ENCODE data around the gene CLEC10A. TPM values are rescaled to one million over a fixed set of nuclear protein-coding genes. Genes with fewer than 3 reads are reported as not detected.
A peak's percentile ranks its signal among the peaks of the same experiment; 100 is the strongest.

The CLEC10A gene
- polyA plus RNA-seq, 1 donor (not counting 4 experiments of a cell fraction or from before 2014, with no cell fraction given), result not detected

DNA sequence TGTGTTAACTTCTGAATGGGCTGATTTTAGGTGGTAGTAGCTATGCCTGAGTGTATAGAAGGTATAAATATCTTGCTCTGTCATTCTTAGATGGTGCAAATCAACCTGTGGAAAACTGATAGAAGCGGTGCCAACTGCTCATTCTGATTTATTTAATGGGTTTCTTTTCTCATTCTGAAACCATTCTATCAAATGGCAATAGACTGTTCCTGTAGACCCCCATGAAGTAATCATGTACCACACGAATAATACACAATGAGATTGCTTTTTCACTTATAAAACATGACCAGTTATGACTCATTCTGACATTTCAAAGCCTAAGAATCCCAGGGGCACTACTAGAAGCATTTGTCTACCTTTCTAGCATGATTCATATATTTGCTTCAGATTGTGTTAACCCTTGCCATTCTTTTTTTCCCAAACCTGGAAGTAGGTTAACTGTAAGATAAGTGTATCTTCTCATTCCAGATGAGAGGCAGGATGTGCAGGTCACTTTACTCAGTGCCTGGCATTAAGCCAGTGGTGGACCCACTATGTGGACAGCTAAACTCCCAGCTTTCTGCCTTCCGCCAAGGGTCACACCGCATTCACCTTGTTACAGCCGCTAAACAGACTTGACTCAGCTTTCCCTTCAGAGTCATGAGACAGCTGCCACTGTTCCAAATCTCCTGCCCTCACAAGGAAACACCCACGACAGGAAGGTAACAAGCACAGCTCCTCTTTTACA, 19.7 kb downstream of the CLEC10A start:
- H3K36me3 ChIP-seq (ENCODE audit: control insufficient read depth in 2 of 2, extremely low read depth in 1 of 2, insufficient read depth in 2 of 2, low read length in 2 of 2), result no peaks in the 10 kb centered on the region
- dilution Hi-C loops (cut with MboI; ENCODE audit: extremely low pct_ligation_motif_present, low sequenced_read_pairs), result no loop called here
- H3K9me3 ChIP-seq (ENCODE audit: control insufficient read depth, low read depth, low read length), result no peaks in the 10 kb centered on the region
- H3K79me2 ChIP-seq (ENCODE audit: control insufficient read depth, insufficient read depth, low read length), result no peaks in the 10 kb centered on the region
- DNase-seq (ENCODE audit: low read depth, low spot score), result peak; percentile 75
- TF ChIP-seq, protein P1, sequence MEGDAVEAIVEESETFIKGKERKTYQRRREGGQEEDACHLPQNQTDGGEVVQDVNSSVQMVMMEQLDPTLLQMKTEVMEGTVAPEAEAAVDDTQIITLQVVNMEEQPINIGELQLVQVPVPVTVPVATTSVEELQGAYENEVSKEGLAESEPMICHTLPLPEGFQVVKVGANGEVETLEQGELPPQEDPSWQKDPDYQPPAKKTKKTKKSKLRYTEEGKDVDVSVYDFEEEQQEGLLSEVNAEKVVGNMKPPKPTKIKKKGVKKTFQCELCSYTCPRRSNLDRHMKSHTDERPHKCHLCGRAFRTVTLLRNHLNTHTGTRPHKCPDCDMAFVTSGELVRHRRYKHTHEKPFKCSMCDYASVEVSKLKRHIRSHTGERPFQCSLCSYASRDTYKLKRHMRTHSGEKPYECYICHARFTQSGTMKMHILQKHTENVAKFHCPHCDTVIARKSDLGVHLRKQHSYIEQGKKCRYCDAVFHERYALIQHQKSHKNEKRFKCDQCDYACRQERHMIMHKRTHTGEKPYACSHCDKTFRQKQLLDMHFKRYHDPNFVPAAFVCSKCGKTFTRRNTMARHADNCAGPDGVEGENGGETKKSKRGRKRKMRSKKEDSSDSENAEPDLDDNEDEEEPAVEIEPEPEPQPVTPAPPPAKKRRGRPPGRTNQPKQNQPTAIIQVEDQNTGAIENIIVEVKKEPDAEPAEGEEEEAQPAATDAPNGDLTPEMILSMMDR (optimal IDR thresholded peaks at IDR 0.05 in 1 of 3, IDR thresholded peaks at IDR 0.05 in 1 of 3, conservative IDR thresholded peaks at IDR 0.05 in 1 of 3; ENCODE audit: extremely low read depth in 1 of 3, insufficient read depth in 2 of 3, low read length in 3 of 3), result no peak
- TF ChIP-seq EZH2 (IDR thresholded peaks at IDR 0.05; ENCODE audit: low read length), result no peak
- peaks cover 28% of the 10 kb centered on the region for H3K4me1 ChIP-seq (ENCODE audit: control insufficient read depth, extremely low read depth, insufficient read depth, low read length)
- H3K9me1 ChIP-seq (ENCODE audit: control insufficient read depth, extremely low read depth, insufficient read depth, low read length), result no peaks in the 10 kb centered on the region
- H2AFZ ChIP-seq (ENCODE audit: control insufficient read depth, low read length), result peak overlapping the region; percentile 64
- H3K9ac ChIP-seq (ENCODE audit: control insufficient read depth, extremely low read depth, insufficient read depth, low read length), result peak overlapping the region; percentile 68
- H3K27me3 ChIP-seq (ENCODE audit: control insufficient read depth, extremely low read depth, insufficient read depth, low read length), result peaks cover 7% of the 10 kb centered on the region
- peak overlapping the region in 2 of 3 experiments; percentile 30 to 61 for H3K4me3 ChIP-seq (ENCODE audit: control insufficient read depth in 2 of 3, extremely low read depth in 1 of 3, insufficient read depth in 2 of 3, low read depth in 1 of 3, low read length in 3 of 3)
- FAIRE-seq, result peak; percentile 90
- H4K20me1 ChIP-seq (ENCODE audit: control insufficient read depth, extremely low read depth, insufficient read depth, low read length), result no peaks in the 10 kb centered on the region
- H3K4me2 ChIP-seq (ENCODE audit: control insufficient read depth, extremely low read depth, insufficient read depth, low read depth, low read length), result peak overlapping the region; percentile 94
- H3K27ac ChIP-seq (ENCODE audit: control insufficient read depth, insufficient read depth, low read length), result peak overlapping the region; percentile 95

DNA sequence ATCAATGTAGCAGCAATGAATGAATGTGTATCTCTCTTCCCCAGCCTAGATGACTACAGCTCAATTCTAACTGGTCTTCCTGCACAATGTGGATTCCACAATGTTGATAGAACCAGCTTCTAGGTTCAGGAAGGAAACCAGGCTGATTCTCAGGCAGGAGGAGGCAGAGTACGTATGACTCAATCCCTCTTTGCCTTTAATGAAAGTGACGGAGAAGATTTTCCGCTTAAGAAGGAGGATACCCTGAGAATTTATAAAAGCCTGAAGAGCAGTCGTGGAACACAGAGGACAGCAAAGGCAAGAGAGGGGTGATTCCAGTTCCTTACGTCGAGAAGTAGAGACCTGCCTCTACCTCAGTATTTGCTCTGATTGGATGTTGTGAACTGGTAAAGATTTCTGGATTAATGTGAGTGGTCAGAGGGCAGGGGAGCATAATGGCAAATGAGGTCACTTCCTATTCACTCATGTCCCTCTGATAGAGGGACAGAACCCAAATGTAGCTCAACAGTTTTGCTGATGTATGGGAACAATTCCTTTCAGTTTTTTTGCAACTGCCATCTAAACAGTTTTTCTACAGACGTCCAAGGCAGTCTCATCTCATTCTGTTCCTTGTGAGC, 21.1 kb downstream of the CLEC10A start:
- H3K27ac ChIP-seq (ENCODE audit: control insufficient read depth, insufficient read depth, low read length), result no peak overlapping the region

More for the DNA sequence above, 21.1 kb downstream of the CLEC10A start:
- Histone ChIP-seq H3K9ac (ENCODE audit: control insufficient read depth, extremely low read depth, insufficient read depth, low read length) (no peak overlapping the region), H3K9me3 (ENCODE audit: control insufficient read depth, low read depth, low read length) (no peaks in the 10 kb centered on the region), H3K4me2 (ENCODE audit: control insufficient read depth, extremely low read depth, insufficient read depth, low read depth, low read length) (no peak overlapping the region), H3K4me1 (ENCODE audit: control insufficient read depth, extremely low read depth, insufficient read depth, low read length) (peaks cover 28% of the 10 kb centered on the region), H2AFZ (ENCODE audit: control insufficient read depth, low read length) (no peak overlapping the region), H3K27me3 (ENCODE audit: control insufficient read depth, extremely low read depth, insufficient read depth, low read length) (peaks cover 2% of the 10 kb centered on the region), H3K36me3 (ENCODE audit: control insufficient read depth in 2 of 2, extremely low read depth in 1 of 2, insufficient read depth in 2 of 2, low read length in 2 of 2) (no peaks in the 10 kb centered on the region), H3K4me3 (ENCODE audit: control insufficient read depth in 2 of 3, extremely low read depth in 1 of 3, insufficient read depth in 2 of 3, low read depth in 1 of 3, low read length in 3 of 3) (no peak overlapping the region), H3K9me1 (ENCODE audit: control insufficient read depth, extremely low read depth, insufficient read depth, low read length) (no peaks in the 10 kb centered on the region), H4K20me1 (ENCODE audit: control insufficient read depth, extremely low read depth, insufficient read depth, low read length) (no peaks in the 10 kb centered on the region), H3K79me2 (ENCODE audit: control insufficient read depth, insufficient read depth, low read length) (no peaks in the 10 kb centered on the region)
- FAIRE-seq (peak; percentile 74), DNase-seq (ENCODE audit: low read depth, low spot score) (no peak)
- TF ChIP-seq, protein P1 (optimal IDR thresholded peaks at IDR 0.05 in 1 of 3, IDR thresholded peaks at IDR 0.05 in 1 of 3, conservative IDR thresholded peaks at IDR 0.05 in 1 of 3; ENCODE audit: extremely low read depth in 1 of 3, insufficient read depth in 2 of 3, low read length in 3 of 3), result no peak
- no peak for TF ChIP-seq EZH2 (IDR thresholded peaks at IDR 0.05; ENCODE audit: low read length)
- dilution Hi-C loops (cut with MboI; ENCODE audit: extremely low pct_ligation_motif_present, low sequenced_read_pairs), result no loop called here
